ENCODE results near the gene USP37. TPM values are rescaled to one million over a fixed set of nuclear protein-coding genes. Genes with fewer than 3 reads are reported as not detected.
"Not testable (repeated sequence)": the region's sequence is repeated elsewhere in the genome, so short reads cannot be mapped to it uniquely, and the experiment has no call there.

USP37 gene
- polyA plus RNA-seq, 2 of the 4 experiments (the other 2 are of a cell fraction) = 5.1 to 12.8 TPM

- TF ChIP-seq FOSL2 (IDR thresholded peaks at IDR 0.05) (no peak), FOSL2 (CRISPR knock-in tag; IDR thresholded peaks at IDR 0.05) (no peak), ESRRA (IDR thresholded peaks at IDR 0.05; ENCODE audit: borderline replicate concordance, low read length) (no peak), FOSB (CRISPR knock-in tag; IDR thresholded peaks at IDR 0.05) (no peak), EHMT2 (IDR thresholded peaks at IDR 0.05; ENCODE audit: low read depth) (no peak), RCOR1 (IDR thresholded peaks at IDR 0.05; ENCODE audit: low read depth, low read length) (no peak), MAX (IDR thresholded peaks at IDR 0.05) (no peak), HES2 (IDR thresholded peaks at IDR 0.05) (no peak), KDM1A (IDR thresholded peaks at IDR 0.05; ENCODE audit: low read depth) (no peak), RFX5 (IDR thresholded peaks at IDR 0.05) (no peak), CBX2 (IDR thresholded peaks at IDR 0.05; ENCODE audit: borderline replicate concordance, low read depth) (no peak), NFE2L2 (conservative IDR thresholded peaks at IDR 0.05; ENCODE audit: low read length) (no peak), HOXA7 (CRISPR knock-in tag; IDR thresholded peaks at IDR 0.05) (no peak), HEYL (CRISPR knock-in tag; IDR thresholded peaks at IDR 0.05) (no peak), JUN (IDR thresholded peaks at IDR 0.05) (no peak), RAD21 (conservative IDR thresholded peaks at IDR 0.05 in 1 of 2, IDR thresholded peaks at IDR 0.05 in 1 of 2) (no peak), E2F6 (IDR thresholded peaks at IDR 0.05; ENCODE audit: borderline replicate concordance, low read depth) (no peak), EP300 (IDR thresholded peaks at IDR 0.05) (no peak)
- POLR2A ChIA-PET = no interaction called here
- CTCF ChIA-PET = no interaction called here
- WGBS (ENCODE audit: missing lambda C conversion rate) = 90% methylated on average over 4 of the region's 4 CpGs
- ATAC-seq (no peak), DNase-seq (ENCODE audit: low read depth in 1 of 2, low spot score in 1 of 2) (no peak), FAIRE-seq (no peak)
- Histone ChIP-seq H3K4me2 (no peak overlapping the region), H3K9me3 (no peaks in the 10 kb centered on the region), H3K4me3 (no peak overlapping the region), H3K4me1 (no peaks in the 10 kb centered on the region), H3K27ac (no peak overlapping the region)
Measured at GRCh38 chr2:218555527-218555926, 12.6 kb downstream of the USP37 start.

GRCh38 chr2:218554225-218554624 is 13.9 kb downstream of the USP37 start:
- H3K4me1 ChIP-seq; H3K4me2 ChIP-seq; DNase-seq (ENCODE audit: low read depth in 1 of 2, low spot score in 1 of 2); POLR2A ChIA-PET; H3K9me3 ChIP-seq; FAIRE-seq; CTCF ChIA-PET; H3K4me3 ChIP-seq; H3K27ac ChIP-seq; ATAC-seq: not testable (repeated sequence)
- TF ChIP-seq REST (IDR thresholded peaks at IDR 0.05) = peak; percentile 28; the same call in 1 of the 2 replicates
- WGBS (ENCODE audit: missing lambda C conversion rate) = 97% methylated on average over 3 of the region's 3 CpGs

GRCh38 chr2:218547978-218548377 is 20.2 kb downstream of the USP37 start:
- no peak for FAIRE-seq
- no peak for ATAC-seq
- ChIA-PET CTCF (no interaction called here), POLR2A (no interaction called here)
- no peak for TF ChIP-seq TFCP2L1 (CRISPR knock-in tag; IDR thresholded peaks at IDR 0.05)
- no peak for TF ChIP-seq CBX8 (IDR thresholded peaks at IDR 0.05)
- no peak for TF ChIP-seq HOXB5 (CRISPR knock-in tag; IDR thresholded peaks at IDR 0.05)
- TF ChIP-seq TP53 (CRISPR knock-in tag; IDR thresholded peaks at IDR 0.05) = no peak
- TF ChIP-seq POLR2AphosphoS2 (conservative IDR thresholded peaks at IDR 0.05; ENCODE audit: low read length) = no peak
- no peak for TF ChIP-seq JUNB (IDR thresholded peaks at IDR 0.05)
- no peak for TF ChIP-seq HDAC2 (IDR thresholded peaks at IDR 0.05)
- no peak for TF ChIP-seq RNF2 (IDR thresholded peaks at IDR 0.05; ENCODE audit: borderline replicate concordance, low read depth)
- no peak for TF ChIP-seq CHD4 (IDR thresholded peaks at IDR 0.05; ENCODE audit: borderline replicate concordance)
- H3K4me2 ChIP-seq = no peak overlapping the region
- H3K27ac ChIP-seq = no peak overlapping the region
- H3K4me3 ChIP-seq = no peak overlapping the region
- no peaks in the 10 kb centered on the region for H3K9me3 ChIP-seq
- no peaks in the 10 kb centered on the region for H3K4me1 ChIP-seq
- DNase-seq (ENCODE audit: low read depth in 1 of 2, low spot score in 1 of 2) = no peak
